PC-9 (cell line): Measurements from ENCODE around the gene KRT77.

Experiments used
- EZH2 ChIP-seq: fragments of 200-600 bp; sonication (generic); IDR thresholded peaks from 2 replicates; pipeline ENCODE4 v1.8.0; 2017; ENCODE audit warnings: antibody characterized with exemption, low read depth
- TF ChIP-seq, protein P1 (sequence below): fragments of 200-600 bp; sonication (generic); conservative IDR thresholded peaks from 2 replicates; pipeline ENCODE4 v1.6.1; 2017; ENCODE audit warnings: mixed run types, antibody characterized with exemption, mild to moderate bottlenecking, moderate library complexity

DNA sequence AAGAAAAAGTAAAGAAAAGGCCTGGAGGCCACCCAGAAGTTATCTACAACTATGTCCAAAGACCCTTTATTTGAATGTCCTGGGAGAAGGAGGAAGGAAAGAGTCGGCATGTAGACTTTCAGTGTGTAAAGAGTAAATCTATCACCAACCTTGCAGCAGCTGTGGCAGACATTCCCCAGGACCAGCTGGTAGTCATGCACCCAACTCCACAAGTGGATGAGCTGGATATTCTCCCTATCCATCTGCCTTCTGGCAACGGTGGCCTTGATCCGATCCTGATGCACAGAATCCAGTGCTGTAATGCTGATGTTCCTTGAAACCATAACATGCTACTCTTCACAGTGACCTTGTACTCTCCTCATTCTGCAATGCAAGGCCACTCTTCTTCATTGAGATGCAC is 46.5 kb upstream of the KRT77 start:
- TF ChIP-seq, protein P1, sequence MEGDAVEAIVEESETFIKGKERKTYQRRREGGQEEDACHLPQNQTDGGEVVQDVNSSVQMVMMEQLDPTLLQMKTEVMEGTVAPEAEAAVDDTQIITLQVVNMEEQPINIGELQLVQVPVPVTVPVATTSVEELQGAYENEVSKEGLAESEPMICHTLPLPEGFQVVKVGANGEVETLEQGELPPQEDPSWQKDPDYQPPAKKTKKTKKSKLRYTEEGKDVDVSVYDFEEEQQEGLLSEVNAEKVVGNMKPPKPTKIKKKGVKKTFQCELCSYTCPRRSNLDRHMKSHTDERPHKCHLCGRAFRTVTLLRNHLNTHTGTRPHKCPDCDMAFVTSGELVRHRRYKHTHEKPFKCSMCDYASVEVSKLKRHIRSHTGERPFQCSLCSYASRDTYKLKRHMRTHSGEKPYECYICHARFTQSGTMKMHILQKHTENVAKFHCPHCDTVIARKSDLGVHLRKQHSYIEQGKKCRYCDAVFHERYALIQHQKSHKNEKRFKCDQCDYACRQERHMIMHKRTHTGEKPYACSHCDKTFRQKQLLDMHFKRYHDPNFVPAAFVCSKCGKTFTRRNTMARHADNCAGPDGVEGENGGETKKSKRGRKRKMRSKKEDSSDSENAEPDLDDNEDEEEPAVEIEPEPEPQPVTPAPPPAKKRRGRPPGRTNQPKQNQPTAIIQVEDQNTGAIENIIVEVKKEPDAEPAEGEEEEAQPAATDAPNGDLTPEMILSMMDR, result no peak
- TF ChIP-seq EZH2, result no peak
